T-helper 9 cell (primary cell): ENCODE data around the gene MASP1.
"Not testable (repeated sequence)": the region's sequence is repeated elsewhere in the genome, so short reads cannot be mapped to it uniquely, and the experiment has no call there.

Source experiments
- DNase-seq: peaks from one replicate; pipeline ENCODE4 v3.0.0-alpha.2; 2020

The MASP1 gene

GRCh38 chr3:187264911-187265310 lies 26.6 kb downstream of the MASP1 start:
- no peak for DNase-seq

GRCh38 chr3:187264021-187264420 lies 27.5 kb downstream of the MASP1 start:
- DNase-seq, result no peak

- no peak for DNase-seq
Measured at GRCh38 chr3:187263270-187263669, 28.3 kb downstream of the MASP1 start.

GRCh38 chr3:187262360-187262759 lies 29.2 kb downstream of the MASP1 start:
- no peak for DNase-seq

DNA sequence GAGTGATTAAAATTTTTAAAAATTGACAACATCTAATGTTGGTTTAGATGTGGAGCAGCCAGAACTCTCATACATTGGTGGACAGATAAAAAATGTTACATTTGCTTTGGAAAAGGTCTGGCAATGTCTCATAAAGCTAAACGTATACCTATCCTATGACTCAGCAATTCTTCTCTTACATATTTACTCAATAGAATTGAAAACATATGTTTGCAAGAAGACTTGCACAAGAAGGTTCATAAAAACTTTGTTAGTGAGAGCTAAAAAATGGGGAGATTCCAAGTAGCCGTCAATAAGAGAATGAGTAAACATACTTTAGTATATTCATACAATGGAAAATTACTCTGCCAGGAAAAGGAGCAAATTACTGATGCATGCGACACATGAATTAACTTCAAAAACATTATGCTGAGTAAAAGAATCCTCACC lies 30.0 kb downstream of the MASP1 start:
- no peak for DNase-seq

DNA sequence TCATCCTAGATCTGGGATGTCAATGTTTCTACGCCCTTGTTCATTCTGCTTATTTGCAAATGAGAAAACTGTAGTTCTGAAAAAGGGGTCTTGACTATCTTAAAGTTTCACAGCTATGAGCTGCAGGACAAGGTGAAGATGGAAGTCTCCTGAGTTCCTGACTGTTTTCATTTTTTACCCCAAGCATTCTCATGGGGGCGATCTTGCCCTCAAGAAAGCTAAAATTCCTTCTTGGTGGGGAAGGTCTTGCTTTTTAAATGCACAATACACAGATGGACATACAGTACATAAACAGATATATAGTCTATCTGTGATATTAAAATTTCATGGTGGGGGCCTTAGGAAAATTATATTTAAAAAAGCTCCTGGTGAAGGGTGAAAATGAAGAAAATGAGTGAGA lies 32.4 kb downstream of the MASP1 start:
- DNase-seq, result no peak

DNA sequence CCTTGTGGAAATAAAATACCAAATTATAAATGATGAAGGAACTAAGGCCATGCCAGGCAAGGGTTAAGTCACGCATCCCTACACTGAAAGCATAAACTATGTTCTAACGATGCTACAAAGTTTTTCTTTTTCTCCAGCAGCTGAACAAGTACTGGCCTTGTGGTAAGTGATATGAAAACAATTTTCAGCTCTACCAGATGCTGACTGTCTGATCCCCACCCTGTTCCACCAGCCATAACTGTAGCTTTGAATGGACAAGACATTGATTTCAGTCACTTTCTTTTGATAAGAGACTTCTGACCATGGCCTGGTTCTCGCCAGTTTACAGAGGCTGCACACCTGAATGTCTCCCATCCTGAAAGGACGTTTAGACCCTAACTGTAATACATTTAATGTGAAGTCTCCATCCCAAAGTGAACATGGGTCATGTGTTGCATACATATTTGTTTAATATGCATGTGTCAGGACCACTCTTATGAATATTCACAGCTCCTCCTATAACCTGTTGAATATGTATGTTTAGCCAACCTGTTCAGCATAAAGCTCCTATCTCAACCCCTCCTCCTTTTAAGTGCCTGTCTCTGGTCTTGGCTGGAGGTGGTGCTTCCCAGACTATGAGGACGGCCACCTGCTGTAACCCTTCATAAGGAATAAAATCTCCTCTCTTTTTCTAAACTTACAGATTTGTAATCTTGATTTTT lies 33.4 kb downstream of the MASP1 start:
- no peak for DNase-seq

DNA sequence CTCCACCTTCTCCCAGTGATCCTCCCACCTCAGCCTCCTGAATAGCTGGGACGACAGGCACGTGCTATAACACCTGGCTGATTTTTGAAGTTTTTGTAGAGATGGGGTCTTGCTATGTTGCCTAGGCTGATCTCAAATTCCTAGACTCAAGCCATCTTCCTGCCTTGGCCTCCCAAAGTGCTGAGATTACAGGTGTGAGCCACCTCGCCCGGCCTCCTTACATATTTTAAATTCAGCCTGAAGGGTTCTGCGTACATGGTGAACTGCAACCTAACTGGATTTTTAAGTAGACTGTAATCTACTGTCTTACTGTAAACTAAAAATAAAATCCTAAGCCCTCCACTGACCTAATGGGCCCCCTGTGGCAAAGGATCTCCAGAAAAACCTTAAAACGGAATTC lies 34.1 kb downstream of the MASP1 start:
- no peak for DNase-seq

DNA sequence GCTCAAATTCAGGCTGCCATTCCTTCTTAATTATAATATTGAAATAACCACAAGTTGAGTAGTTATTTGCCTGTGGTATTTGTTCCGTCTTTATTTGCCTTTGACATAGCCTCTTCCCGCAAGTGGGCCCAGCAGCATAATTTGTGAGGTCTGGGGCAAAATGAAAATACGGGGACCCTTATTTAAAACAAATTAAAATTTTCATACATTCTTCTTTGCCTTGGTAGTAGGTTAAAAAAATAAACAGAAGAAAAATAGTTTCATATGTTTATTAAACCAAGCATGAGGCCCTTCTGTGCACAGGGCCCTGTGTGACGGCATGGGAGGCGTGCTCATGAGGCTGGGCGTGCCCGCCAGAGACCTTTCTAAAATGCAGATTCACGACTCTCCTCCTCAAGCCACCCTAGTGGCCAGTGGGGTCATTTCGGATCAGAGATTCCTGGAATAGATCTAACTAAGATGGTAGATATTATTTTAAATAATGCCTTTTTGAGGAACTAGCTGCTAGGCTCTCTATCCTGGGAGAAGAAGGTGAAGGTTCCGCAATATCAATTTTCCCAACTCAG lies 35.4 kb downstream of the MASP1 start:
- DNase-seq, result no peak

DNA sequence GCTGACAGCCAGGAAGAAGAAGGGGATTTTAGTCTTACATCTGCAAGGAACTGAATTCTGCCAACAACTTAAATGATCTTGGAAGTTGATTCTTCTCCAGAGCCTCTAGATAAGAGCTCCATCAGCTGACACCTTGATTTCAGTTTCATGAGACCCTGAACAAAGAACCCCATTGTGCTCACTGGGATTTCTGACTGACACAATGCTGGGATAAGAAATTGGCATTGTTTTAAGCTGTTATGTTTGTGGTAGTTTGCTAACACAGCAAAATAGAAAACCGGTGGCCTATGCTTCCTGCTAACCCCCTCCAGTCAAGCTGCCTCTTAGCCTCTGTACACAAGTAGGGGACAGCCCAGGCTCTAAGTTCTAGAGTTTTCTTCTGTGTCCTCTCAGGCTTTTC lies 36.2 kb downstream of the MASP1 start:
- DNase-seq, result no peak

- DNase-seq, result no peak
Measured at GRCh38 chr3:187252311-187252710, 39.2 kb downstream of the MASP1 start.

DNA sequence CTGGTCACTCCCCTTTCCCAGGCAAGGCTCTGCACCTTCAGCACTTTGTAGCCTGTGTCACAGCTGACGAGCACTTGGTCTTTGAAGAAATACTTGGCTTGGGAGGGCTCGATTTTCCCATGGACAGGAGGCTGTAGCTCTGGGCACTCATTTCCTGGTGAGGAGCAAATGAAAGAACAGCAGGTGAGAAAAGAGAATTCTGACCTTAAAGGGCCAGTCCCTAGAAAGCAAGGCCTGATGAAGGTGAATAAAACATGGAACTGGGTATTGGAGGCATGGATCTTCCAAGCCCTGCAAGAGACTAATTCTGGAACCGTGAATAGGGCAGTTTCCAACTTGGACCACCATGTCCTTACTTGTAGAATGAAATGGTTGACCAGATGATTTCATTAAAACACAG lies 39.9 kb downstream of the MASP1 start:
- no peak for DNase-seq

GRCh38 chr3:187247398-187247797 lies 44.1 kb downstream of the MASP1 start:
- DNase-seq, result no peak

DNA sequence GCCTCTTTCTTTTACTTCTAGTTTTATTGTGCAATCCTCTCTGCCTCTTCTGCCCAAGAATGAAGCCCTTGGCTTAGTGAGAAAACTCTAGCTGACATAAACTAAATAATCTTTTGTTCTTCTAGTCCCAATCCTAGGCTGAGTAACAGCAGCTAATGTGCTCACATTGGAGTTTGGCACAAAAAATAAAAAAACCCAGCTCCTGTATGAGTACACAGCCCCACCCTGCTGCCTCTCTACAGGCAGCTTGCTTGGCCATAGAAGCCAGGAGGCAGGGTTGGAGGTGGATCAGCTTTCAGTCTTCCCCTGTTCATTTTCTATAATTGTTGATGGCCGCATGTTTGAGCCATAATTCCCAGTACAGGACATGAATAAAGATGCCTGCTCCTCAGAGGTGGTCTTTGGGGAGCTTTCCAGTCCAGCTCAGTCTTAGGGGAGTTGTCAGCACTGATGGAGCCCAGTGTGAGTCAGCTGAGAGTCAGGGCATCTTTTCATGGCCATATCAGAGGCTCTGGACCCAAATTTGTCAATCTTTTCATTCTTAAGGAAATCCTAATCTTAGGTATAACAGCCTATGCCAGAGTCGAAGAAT lies 47.5 kb downstream of the MASP1 start:
- no peak for DNase-seq

GRCh38 chr3:187242900-187243299 lies 48.6 kb downstream of the MASP1 start:
- DNase-seq, result no peak

GRCh38 chr3:187242435-187242834 lies 49.1 kb downstream of the MASP1 start:
- DNase-seq, result no peak

GRCh38 chr3:187238835-187239234 lies 52.7 kb downstream of the MASP1 start:
- not testable (repeated sequence) for DNase-seq

GRCh38 chr3:187238239-187238638 lies 53.3 kb downstream of the MASP1 start:
- DNase-seq, result no peak

DNA sequence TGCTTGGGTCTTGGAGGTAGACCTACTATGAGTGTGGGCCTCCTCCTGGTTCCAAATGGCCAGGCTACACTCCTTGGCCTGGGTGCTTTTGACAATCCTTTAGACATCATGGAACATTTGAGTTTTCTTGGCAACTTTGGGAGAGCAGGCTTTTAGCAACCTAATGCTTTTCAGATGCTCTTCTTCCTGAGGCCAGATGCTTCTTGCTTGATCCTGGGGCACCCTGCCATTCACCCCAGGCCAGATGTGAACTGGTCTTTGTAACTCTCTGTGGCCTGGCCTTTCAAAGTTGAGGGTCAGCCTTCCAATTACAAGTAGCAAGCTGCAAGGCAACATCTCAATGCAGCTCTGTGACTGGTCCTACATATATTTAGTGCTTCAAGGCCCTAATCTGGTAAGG lies 53.8 kb downstream of the MASP1 start:
- DNase-seq, result no peak

DNA sequence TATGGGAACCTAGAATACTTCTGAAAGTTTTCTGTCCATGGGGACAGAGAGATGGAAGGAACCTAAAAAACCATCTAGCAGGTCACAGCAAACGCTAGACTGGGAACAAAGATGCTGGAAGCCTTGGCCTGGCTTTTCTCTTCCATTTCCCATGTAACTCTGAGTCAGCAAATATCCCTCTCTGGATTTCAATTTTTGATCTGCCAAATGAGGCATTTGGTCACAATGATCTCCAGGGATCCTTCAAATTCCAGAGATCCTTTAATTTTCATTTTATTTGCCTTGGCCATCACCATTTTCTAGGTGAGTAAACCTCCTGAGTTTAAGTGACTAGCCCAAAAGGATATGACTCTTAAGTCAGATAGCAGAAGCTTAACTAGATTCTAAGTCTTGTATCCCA lies 54.6 kb downstream of the MASP1 start:
- DNase-seq, result no peak

- no peak for DNase-seq
Measured at GRCh38 chr3:187230011-187230410, 61.5 kb downstream of the MASP1 start.

GRCh38 chr3:187228740-187229139 lies 62.8 kb downstream of the MASP1 start:
- DNase-seq, result no peak

GRCh38 chr3:187227658-187228258 lies 63.8 kb downstream of the MASP1 start:
- no peak for DNase-seq

DNA sequence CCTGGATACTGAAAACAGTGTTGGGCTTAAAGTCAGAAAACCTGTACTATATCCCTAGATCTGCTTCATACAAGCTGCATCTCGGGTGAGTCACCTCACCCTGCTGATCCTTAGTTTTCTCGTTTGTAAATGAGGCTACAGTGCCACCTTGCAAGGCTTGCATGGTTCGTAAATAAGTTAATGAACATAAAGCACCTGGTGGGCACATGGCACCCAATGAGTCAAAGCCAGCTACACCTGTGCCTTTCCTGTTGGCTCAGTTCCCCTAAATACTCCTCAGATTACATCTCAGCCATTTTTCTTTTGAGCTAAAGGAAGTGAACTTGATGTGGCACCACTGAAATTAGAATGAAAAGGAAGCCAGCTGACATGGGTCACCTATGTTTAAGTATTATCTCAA lies 67.7 kb downstream of the MASP1 start:
- no peak for DNase-seq
